Liver (tissue), 3 donors: Measurements from ENCODE around the gene INPP4B.

ENCODE experiments used
- ATF3 ChIP-seq: IDR thresholded peaks from 2 replicates; pipeline ENCODE4 v1.6.1; 2016; ENCODE audit warnings: antibody characterized with exemption
- CTCF ChIP-seq: fragments of 150-350 bp; IDR thresholded peaks from 2 replicates; pipeline ENCODE4 v1.5.1; 2017; ENCODE audit warnings: improper control_type of control experiment, low read depth, low read length; ENCODE audit not compliant: missing input control
- EGR1 ChIP-seq, 2 donors: IDR thresholded peaks; 2 replicates each; pipeline ENCODE4 v1.6.1; 2016 to 2018; ENCODE audit warnings: antibody characterized with exemption in 2 of 2, low read depth in 2 of 2
- FOXA1 ChIP-seq: IDR thresholded peaks from 2 replicates; pipeline ENCODE4 v1.6.1; 2016; ENCODE audit warnings: antibody characterized with exemption
- GABPA ChIP-seq, 2 donors: IDR thresholded peaks in 1 of 2; conservative IDR thresholded peaks in 1 of 2; 2 replicates each; pipeline ENCODE4 v1.6.1; 2016; ENCODE audit warnings: antibody characterized with exemption in 2 of 2, mild to moderate bottlenecking in 1 of 2, moderate library complexity in 1 of 2
- HNF4A ChIP-seq, 2 donors: conservative IDR thresholded peaks; 2 replicates each; pipeline ENCODE4 v1.6.1; 2016; ENCODE audit warnings: antibody characterized with exemption in 2 of 2, mild to moderate bottlenecking in 2 of 2
- HNF4G ChIP-seq: IDR thresholded peaks from 2 replicates; pipeline ENCODE4 v1.6.1; 2016; ENCODE audit warnings: antibody characterized with exemption
- JUND ChIP-seq, 2 donors: IDR thresholded peaks; 2 replicates each; pipeline ENCODE4 v1.6.1; 2016; ENCODE audit warnings: antibody characterized with exemption in 2 of 2
- MAX ChIP-seq: IDR thresholded peaks from 2 replicates; pipeline ENCODE4 v1.6.1; 2016; ENCODE audit warnings: antibody characterized with exemption
- RAD21 ChIP-seq, 2 donors: IDR thresholded peaks; 2 replicates each; pipeline ENCODE4 v1.6.1; 2016; ENCODE audit warnings: antibody characterized with exemption in 2 of 2, mild to moderate bottlenecking in 2 of 2
- RXRA ChIP-seq, 2 donors: IDR thresholded peaks; 2 replicates each; pipeline ENCODE4 v1.6.1; 2017 to 2018; ENCODE audit warnings: antibody characterized with exemption in 2 of 2, mild to moderate bottlenecking in 1 of 2
- SP1 ChIP-seq: IDR thresholded peaks from 2 replicates; pipeline ENCODE4 v1.6.1; 2018; ENCODE audit warnings: antibody characterized with exemption, mild to moderate bottlenecking
- YY1 ChIP-seq: IDR thresholded peaks from 2 replicates; pipeline ENCODE4 v1.6.1; 2016; ENCODE audit warnings: antibody characterized with exemption, mild to moderate bottlenecking
- TF ChIP-seq, protein P1 (sequence below): IDR thresholded peaks from 2 replicates; pipeline ENCODE4 v1.6.1; 2016; ENCODE audit warnings: antibody characterized with exemption, mild to moderate bottlenecking
- donor health status: healthy.
- donor health status: healthy.

- TF ChIP-seq, protein P1, sequence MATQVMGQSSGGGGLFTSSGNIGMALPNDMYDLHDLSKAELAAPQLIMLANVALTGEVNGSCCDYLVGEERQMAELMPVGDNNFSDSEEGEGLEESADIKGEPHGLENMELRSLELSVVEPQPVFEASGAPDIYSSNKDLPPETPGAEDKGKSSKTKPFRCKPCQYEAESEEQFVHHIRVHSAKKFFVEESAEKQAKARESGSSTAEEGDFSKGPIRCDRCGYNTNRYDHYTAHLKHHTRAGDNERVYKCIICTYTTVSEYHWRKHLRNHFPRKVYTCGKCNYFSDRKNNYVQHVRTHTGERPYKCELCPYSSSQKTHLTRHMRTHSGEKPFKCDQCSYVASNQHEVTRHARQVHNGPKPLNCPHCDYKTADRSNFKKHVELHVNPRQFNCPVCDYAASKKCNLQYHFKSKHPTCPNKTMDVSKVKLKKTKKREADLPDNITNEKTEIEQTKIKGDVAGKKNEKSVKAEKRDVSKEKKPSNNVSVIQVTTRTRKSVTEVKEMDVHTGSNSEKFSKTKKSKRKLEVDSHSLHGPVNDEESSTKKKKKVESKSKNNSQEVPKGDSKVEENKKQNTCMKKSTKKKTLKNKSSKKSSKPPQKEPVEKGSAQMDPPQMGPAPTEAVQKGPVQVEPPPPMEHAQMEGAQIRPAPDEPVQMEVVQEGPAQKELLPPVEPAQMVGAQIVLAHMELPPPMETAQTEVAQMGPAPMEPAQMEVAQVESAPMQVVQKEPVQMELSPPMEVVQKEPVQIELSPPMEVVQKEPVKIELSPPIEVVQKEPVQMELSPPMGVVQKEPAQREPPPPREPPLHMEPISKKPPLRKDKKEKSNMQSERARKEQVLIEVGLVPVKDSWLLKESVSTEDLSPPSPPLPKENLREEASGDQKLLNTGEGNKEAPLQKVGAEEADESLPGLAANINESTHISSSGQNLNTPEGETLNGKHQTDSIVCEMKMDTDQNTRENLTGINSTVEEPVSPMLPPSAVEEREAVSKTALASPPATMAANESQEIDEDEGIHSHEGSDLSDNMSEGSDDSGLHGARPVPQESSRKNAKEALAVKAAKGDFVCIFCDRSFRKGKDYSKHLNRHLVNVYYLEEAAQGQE: no peak
- no peak for TF ChIP-seq CTCF
- TF ChIP-seq FOXA1: no peak
- TF ChIP-seq MAX: no peak
- TF ChIP-seq SP1: no peak
- TF ChIP-seq YY1: no peak
- no peak for TF ChIP-seq ATF3
- TF ChIP-seq EGR1 (IDR thresholded peaks at IDR 0.05; ENCODE audit: low read depth in 2 of 2): no peak
- no peak for TF ChIP-seq RAD21 (IDR thresholded peaks at IDR 0.05)
- no peak for TF ChIP-seq RXRA (IDR thresholded peaks at IDR 0.05)
- TF ChIP-seq JUND (IDR thresholded peaks at IDR 0.05): no peak
- TF ChIP-seq HNF4A (conservative IDR thresholded peaks at IDR 0.05): no peak
- no peak for TF ChIP-seq GABPA (IDR thresholded peaks at IDR 0.05 in 1 of 2, conservative IDR thresholded peaks at IDR 0.05 in 1 of 2)
- no peak for TF ChIP-seq HNF4G
Observed at GRCh38 chr4:142823796-142824195, 22.3 kb downstream of the INPP4B start.
